ENCODE measurements around the gene CENPT. TPM values are rescaled to one million over a fixed set of nuclear protein-coding genes. Genes with fewer than 3 reads are reported as not detected.
A peak's percentile ranks its signal among the peaks of the same experiment; 100 is the strongest.
"Not testable (repeated sequence)": the region's sequence is repeated elsewhere in the genome, so short reads cannot be mapped to it uniquely, and the experiment has no call there.

CENPT gene
- total RNA-seq, 1 donor from 2014 or later, result 48.5 TPM

DNA sequence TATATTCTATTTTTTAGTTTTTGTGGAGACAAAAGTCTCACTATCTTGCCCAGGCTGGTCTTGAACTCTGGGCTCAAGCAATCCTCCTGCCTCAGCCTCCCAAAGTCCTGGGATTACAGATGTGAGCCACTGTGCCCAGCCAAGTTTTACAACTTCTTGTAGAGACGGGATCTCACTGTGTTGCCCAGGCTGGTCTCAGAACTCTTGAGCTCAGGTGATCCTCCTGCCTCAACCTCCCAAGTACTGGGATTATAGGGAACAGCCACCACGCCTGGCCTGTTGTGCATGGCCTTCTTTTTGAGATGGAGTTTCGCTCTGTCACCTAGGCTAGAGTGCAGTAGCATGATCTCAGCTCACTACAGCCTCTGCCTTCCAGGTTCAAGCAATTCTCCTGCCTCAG lies 6.2 kb upstream of the CENPT start:
- DNase-seq (ENCODE audit: extremely low read depth, low read depth, low spot score), result no peak

GRCh38 chr16:67848118-67848517 lies 625 bp upstream of the CENPT start:
- DNase-seq (ENCODE audit: extremely low read depth, low read depth, low spot score), result no peak

- no peak for DNase-seq (ENCODE audit: extremely low read depth, low read depth, low spot score)
Observed at GRCh38 chr16:67846320-67847063, 1.0 kb downstream of the CENPT start, which contains the start of gene NUTF2. NUTF2 (plus strand) TSS chr16:67846933; CDS start chr16:67865131, 18,198 bp downstream.

DNA sequence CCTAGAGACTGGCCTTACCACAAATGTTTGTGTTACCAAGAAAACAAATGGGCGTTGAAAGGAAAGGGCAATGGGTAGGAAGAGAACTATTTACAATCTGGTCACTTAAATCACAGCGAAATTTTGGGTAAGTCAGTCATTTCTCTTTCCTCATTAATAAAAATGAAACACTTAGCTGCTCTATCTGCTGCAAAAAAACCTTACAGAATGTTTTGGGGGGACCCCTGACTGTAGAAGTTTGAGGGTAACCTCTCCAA lies 1.5 kb downstream of the CENPT start:
- DNase-seq (ENCODE audit: extremely low read depth, low read depth, low spot score), result no peak

DNA sequence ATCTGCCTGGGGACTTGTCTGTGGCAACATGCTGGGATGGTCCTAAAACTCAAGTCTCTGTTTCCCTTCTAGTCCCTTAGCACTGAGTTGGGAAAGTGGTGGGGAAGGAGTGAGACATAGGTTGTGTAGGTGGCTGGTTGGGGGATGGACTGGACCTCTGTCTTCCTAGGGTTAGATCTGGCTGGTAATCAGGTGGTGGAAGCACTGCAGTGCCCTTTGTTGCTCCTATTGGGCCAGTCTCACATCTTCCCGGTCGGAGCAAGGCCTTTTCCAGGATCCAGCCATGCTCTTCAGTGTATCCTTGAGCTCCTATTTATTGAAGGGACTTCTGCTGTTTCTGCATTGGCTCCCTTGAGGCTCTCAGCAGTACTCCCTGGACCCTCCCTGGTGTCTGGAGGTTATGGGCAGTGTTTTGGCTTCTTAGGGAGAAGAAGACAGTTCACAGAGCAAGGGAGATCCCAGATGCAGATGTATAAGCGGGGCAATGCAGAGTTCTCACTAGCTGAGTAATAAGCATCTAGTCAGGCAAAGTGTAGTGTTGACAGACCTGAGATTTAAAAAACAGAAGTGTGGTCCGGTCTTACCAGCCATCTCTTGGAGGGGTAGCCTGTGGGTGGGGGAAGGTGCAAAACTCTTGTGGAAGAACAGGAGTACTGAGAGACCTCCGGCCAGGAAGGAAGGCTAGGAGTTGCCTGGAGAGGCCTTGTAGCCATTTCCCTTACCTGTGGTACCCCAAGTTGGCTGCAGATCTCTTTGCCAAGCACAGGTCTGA lies 2.0 kb downstream of the CENPT start:
- DNase-seq (ENCODE audit: extremely low read depth, low read depth, low spot score), result no peak

DNA sequence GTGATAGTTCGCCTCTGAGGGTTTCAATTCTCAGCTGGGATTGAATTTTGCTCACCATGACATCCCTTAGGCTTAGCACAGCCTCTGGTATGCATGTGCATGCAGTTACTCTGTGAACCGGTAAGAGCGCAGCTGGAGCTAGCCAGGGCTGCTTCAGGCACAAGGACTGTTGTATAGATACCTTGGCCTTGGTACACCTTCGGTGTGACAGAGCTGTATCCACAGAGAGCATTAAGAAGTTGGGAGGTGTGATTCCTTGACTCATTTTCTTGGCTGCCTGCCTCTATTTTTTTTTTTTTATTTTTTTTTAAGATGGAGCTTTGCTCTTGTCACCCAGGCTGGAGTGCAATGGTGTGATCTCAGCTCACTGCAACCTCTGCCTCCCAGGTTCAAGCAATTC lies 3.0 kb downstream of the CENPT start:
- no peak for DNase-seq (ENCODE audit: extremely low read depth, low read depth, low spot score)

GRCh38 chr16:67843343-67843765 lies 4.1 kb downstream of the CENPT start:
- DNase-seq (ENCODE audit: extremely low read depth, low read depth, low spot score), result no peak

DNA sequence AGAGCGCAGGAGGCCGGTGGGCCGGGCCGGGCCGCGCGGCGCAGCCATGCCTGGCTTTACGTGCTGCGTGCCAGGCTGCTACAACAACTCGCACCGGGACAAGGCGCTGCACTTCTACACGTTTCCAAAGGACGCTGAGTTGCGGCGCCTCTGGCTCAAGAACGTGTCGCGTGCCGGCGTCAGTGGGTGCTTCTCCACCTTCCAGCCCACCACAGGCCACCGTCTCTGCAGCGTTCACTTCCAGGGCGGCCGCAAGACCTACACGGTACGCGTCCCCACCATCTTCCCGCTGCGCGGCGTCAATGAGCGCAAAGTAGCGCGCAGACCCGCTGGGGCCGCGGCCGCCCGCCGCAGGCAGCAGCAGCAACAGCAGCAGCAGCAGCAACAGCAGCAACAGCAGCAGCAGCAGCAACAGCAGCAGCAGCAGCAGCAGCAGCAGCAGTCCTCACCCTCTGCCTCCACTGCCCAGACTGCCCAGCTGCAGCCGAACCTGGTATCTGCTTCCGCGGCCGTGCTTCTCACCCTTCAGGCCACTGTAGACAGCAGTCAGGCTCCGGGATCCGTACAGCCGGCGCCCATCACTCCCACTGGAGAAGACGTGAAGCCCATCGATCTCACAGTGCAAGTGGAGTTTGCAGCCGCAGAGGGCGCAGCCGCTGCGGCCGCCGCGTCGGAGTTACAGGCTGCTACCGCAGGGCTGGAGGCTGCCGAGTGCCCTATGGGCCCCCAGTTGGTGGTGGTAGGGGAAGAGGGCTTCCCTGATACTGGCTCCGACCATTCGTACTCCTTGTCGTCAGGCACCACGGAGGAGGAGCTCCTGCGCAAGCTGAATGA lies 4.8 kb downstream of the CENPT start:
- no peak for DNase-seq (ENCODE audit: extremely low read depth, low read depth, low spot score)

GRCh38 chr16:67841816-67842508 lies 5.5 kb downstream of the CENPT start, which contains the start of gene THAP11:
THAP11 (plus strand) TSS chr16:67842320; CDS start chr16:67842555, 235 bp downstream.
- peak; percentile 77 for DNase-seq (ENCODE audit: extremely low read depth, low read depth, low spot score)

- no peak for DNase-seq (ENCODE audit: extremely low read depth, low read depth, low spot score)
Observed at GRCh38 chr16:67841198-67841815, 6.2 kb downstream of the CENPT start.

GRCh38 chr16:67837811-67838210 lies 9.7 kb downstream of the CENPT start:
- no peak for DNase-seq (ENCODE audit: extremely low read depth, low read depth, low spot score)

DNA sequence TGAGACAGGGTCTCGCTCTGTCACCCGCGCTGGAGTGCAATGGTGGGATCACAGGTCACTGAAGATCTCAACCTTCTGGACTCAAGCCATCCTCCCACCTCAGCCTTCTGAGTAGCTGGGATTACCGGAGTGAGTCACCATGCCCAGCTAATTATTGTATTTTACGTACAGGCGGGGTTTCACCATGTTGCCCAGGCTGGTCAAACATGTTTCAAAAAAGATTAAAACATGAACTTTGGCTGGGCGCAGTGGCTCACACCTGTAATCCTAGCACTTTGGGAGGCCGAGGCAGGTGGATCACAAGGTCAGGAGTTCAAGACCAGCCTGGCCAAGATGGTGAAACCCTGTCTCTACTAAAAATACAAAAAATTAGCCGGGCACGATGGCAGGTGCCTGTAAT lies 10.3 kb downstream of the CENPT start:
- not testable (repeated sequence) for DNase-seq (ENCODE audit: extremely low read depth, low read depth, low spot score)

DNA sequence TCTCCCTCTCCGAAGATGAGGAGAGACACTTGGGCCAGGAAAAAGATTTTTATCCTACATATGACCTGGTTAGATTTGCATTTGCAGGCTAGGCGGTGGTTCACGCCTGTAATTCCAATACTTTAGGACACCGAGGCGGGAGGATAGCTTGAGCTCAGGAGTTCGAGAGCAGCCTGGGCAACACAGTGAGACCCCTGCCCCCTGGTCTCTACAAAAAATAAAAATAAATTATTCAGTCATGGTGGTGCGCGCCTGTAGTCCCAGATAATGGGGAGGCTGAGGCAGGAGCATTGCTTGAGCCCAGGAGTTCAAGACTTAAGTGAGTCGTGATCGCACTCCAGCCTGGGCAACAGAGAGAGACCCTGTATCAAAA lies 13.3 kb downstream of the CENPT start:
- no peak for DNase-seq (ENCODE audit: extremely low read depth, low read depth, low spot score)

DNA sequence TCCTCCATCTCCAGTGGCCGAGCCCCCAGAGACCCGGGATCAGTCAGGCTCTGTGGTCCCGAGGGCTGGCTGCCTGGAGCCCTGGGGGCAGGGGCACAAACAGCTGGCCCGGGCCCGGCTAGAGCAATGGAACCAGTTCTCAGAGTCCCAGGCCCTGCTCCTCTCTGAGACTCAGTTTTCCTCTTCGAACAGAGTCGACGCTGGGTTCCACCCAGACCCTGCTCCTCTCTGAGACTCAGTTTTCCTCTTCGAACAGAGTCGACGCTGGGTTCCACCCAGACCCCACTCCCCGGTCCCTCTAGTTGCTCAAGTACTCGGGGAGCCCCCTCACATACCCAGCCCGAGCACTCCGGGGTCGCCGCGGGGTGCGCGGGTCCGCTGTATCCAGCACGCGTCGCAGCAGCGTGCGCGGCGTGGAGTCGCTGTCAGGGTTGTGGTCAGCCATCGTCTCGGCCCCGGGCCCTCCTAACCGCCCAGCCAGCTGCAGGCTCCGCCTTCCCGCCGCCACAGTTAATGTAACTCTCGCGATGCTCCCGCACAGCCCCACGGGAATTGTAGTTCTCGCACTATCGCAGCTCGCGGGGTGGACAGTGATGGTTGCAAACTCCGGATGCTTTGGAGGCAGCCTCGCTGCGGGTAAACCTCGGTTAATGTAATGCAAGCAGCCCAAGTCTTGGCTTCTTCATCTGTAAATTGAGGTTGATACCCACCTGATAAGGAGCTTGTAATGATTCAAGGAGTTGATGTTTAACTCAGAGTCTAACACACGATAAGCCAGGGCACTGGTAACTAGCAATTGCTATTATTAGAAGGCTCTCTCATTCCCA lies 13.9 kb downstream of the CENPT start:
- DNase-seq (ENCODE audit: extremely low read depth, low read depth, low spot score), result no peak

DNA sequence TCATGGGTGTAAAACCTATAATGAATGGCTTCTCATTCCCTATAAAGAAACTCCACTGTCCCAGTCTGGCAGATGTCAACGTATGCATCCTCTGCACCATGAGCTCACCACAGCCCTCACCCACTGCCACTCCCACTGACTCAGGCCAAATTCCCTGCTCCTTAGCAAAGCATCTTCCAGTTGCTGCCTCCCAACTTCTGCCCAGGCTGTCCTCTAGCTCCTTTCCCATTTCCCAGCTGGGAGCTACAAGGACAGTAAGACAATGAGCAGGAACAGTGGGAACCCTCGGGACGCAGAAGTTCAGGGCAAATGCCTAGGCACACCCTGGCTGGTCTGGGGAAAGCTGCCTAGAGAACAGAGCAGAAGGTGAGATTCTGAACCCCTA lies 14.5 kb downstream of the CENPT start:
- no peak for DNase-seq (ENCODE audit: extremely low read depth, low read depth, low spot score)

- no peak for DNase-seq (ENCODE audit: extremely low read depth, low read depth, low spot score)
Observed at GRCh38 chr16:67828651-67829050, 18.8 kb downstream of the CENPT start.

DNA sequence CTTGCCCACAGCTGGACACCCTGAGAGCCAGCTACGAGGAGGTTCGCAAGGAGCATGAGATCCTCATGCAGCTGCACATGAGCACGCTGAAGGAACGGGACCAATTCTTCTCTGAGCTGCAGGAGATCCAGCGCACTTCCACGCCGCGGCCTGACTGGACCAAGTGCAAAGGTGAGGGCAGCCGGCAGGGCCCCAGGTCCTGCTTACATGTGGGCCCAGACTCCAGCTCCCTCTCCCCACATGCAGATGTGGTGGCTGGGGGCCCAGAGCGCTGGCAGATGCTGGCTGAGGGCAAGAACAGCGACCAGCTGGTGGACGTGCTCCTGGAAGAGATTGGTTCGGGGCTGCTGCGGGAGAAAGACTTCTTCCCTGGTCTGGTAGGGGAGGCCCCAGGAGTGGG lies 21.6 kb downstream of the CENPT start:
- no peak for DNase-seq (ENCODE audit: extremely low read depth, low read depth, low spot score)

DNA sequence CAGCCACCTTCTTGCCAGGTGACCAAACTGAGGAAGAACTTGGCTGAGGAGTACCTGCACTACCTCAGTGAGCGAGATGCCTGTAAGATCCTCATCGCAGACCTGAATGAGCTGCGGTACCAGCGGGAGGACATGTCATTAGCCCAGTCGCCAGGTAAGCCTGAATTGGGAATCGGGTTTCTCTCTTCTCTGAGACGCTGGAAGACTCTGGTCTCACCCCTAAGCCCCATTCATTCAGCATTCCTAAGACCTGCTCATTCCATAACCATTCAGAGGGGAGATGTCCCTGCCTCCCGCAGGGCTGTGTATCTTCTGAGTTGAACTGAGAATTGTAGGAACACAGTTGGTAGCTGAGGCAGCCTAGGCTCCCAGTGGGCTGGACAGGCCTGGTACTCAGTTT lies 22.4 kb downstream of the CENPT start:
- DNase-seq (ENCODE audit: extremely low read depth, low read depth, low spot score), result no peak

DNA sequence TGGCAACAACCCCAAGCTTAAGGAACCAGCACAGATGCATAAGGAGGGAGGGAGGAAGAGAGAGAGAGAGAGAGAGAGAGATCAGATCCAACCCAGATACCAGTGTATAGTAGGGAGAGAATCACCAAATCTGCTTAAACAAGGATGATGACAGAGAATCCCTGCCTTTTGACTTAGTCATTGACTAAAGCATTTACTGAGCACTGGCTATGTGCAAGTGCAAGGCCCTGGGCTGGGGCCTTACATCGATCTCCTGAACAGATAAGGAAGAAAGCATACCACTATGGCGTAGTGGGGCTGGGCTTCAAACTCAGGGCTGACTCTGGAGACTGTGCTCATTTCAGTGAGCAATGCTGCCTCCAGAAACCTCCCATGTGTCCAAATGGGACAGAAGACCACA lies 25.0 kb downstream of the CENPT start:
- no peak for DNase-seq (ENCODE audit: extremely low read depth, low read depth, low spot score)

All from glomerular endothelial cell (primary cell).